ENCODE data around the gene SLC1A4. TPM values are rescaled to one million over a fixed set of nuclear protein-coding genes. Genes with fewer than 3 reads are reported as not detected.
A peak's percentile ranks its signal among the peaks of the same experiment; 100 is the strongest.

SLC1A4 gene
- total and polyA plus RNA-seq, 5 donors from 2014 or later, result 8.1 to 22.1 (median 14.3) TPM

- H3K4me3 Mint-ChIP-seq, result peak overlapping the region; percentile 3 to 96 (median 66)
- peaks cover 0 to 3% (median 0%) of the 10 kb centered on the region in 7 donors for H3K9me3 Mint-ChIP-seq
- H3K4me1 Mint-ChIP-seq, result peaks cover 6 to 80% (median 55%) of the 10 kb centered on the region in 4 donors
- H3K36me3 Mint-ChIP-seq, result no peaks in the 10 kb centered on the region
- no peaks in the 10 kb centered on the region for H3K36me3 ChIP-seq (ENCODE audit: control insufficient read depth, insufficient read depth, low read length)
- no peak overlapping the region for H3K27ac Mint-ChIP-seq
- H3K27me3 ChIP-seq (ENCODE audit: control insufficient read depth, insufficient read depth, low read length), result no peaks in the 10 kb centered on the region
- DNase-seq, result no peak
- no peaks in the 10 kb centered on the region for H3K27me3 Mint-ChIP-seq
- no peak overlapping the region for H3K27ac ChIP-seq (ENCODE audit: insufficient read depth, low read length, poor library complexity, severe bottlenecking)
- no peaks in the 10 kb centered on the region for H3K9me3 ChIP-seq (ENCODE audit: control insufficient read depth in 2 of 2, low read length in 2 of 2)
- peak overlapping the region; percentile 15 for H3K4me3 ChIP-seq (ENCODE audit: low read depth, low read length)
- peaks cover 40% of the 10 kb centered on the region for H3K4me1 ChIP-seq (ENCODE audit: control insufficient read depth, insufficient read depth, low read length, poor library complexity, severe bottlenecking)
- no peak for ATAC-seq (ENCODE audit: low read depth in 2 of 2)
Observed at GRCh38 chr2:65059071-65059470, 69.9 kb downstream of the SLC1A4 start.

GRCh38 chr2:65061146-65061909 lies 72.1 kb downstream of the SLC1A4 start:
- Mint-ChIP-seq H3K4me3 (peak overlapping the region in 1 of 4 donors; percentile 53), H3K9me3 (peaks cover 0 to 3% (median 0%) of the 10 kb centered on the region in 7 donors), H3K27me3 (no peaks in the 10 kb centered on the region), H3K4me1 (peaks cover 13 to 77% (median 50%) of the 10 kb centered on the region in 4 donors), H3K36me3 (no peaks in the 10 kb centered on the region), H3K27ac (peak overlapping the region in 1 of 3 donors; percentile 55)
- Histone ChIP-seq H3K9me3 (ENCODE audit: control insufficient read depth in 2 of 2, low read length in 2 of 2) (no peaks in the 10 kb centered on the region), H3K27me3 (ENCODE audit: control insufficient read depth, insufficient read depth, low read length) (no peaks in the 10 kb centered on the region), H3K4me3 (ENCODE audit: low read depth, low read length) (no peak overlapping the region), H3K27ac (ENCODE audit: insufficient read depth, low read length, poor library complexity, severe bottlenecking) (no peak overlapping the region), H3K4me1 (ENCODE audit: control insufficient read depth, insufficient read depth, low read length, poor library complexity, severe bottlenecking) (peaks cover 37% of the 10 kb centered on the region), H3K36me3 (ENCODE audit: control insufficient read depth, insufficient read depth, low read length) (no peaks in the 10 kb centered on the region)
- DNase-seq (no peak), ATAC-seq (ENCODE audit: low read depth in 2 of 2) (no peak)

DNA sequence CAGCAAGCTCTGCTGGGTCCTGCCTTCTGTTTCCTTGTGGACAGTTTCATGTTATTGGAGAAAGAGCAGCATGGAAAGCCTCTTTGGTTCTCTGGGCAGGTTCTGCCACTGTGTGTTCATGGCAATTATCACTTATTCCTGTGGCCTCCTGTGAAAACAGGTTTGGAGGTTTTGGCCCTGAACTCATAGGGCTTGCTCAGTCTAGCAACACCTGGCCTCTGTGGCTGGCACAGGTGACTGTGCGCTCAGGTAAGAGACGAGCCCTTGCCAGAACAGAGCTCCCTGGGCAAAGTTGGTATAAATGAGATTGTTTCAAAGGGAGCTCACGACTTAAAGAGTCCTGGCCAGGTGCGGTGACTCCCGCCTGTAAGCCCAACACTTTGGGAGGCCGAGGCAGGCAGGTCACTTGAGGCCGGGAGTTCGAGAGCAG lies 72.7 kb downstream of the SLC1A4 start:
- no peaks in the 10 kb centered on the region for H3K27me3 Mint-ChIP-seq
- no peaks in the 10 kb centered on the region for H3K36me3 Mint-ChIP-seq
- no peak for ATAC-seq (ENCODE audit: low read depth in 2 of 2)
- H3K9me3 Mint-ChIP-seq, result peaks cover 0 to 3% (median 0%) of the 10 kb centered on the region in 7 donors
- peaks cover 13 to 80% (median 49%) of the 10 kb centered on the region in 4 donors for H3K4me1 Mint-ChIP-seq
- Histone ChIP-seq H3K4me1 (ENCODE audit: control insufficient read depth, insufficient read depth, low read length, poor library complexity, severe bottlenecking) (peaks cover 35% of the 10 kb centered on the region), H3K4me3 (ENCODE audit: low read depth, low read length) (no peak overlapping the region), H3K36me3 (ENCODE audit: control insufficient read depth, insufficient read depth, low read length) (no peaks in the 10 kb centered on the region), H3K27ac (ENCODE audit: insufficient read depth, low read length, poor library complexity, severe bottlenecking) (no peak overlapping the region), H3K9me3 (ENCODE audit: control insufficient read depth in 2 of 2, low read length in 2 of 2) (no peaks in the 10 kb centered on the region), H3K27me3 (ENCODE audit: control insufficient read depth, insufficient read depth, low read length) (no peaks in the 10 kb centered on the region)
- DNase-seq, result no peak
- H3K4me3 Mint-ChIP-seq, result peak overlapping the region in 1 of 4 donors; percentile 53
- peak overlapping the region in 1 of 3 donors; percentile 55 for H3K27ac Mint-ChIP-seq

- H3K9me3 ChIP-seq (ENCODE audit: control insufficient read depth in 2 of 2, low read length in 2 of 2), result no peaks in the 10 kb centered on the region
- no peaks in the 10 kb centered on the region for H3K27me3 Mint-ChIP-seq
- no peaks in the 10 kb centered on the region for H3K27me3 ChIP-seq (ENCODE audit: control insufficient read depth, insufficient read depth, low read length)
- no peak overlapping the region for H3K27ac ChIP-seq (ENCODE audit: insufficient read depth, low read length, poor library complexity, severe bottlenecking)
- no peak overlapping the region for H3K27ac Mint-ChIP-seq
- peaks cover 0 to 3% (median 0%) of the 10 kb centered on the region in 7 donors for H3K9me3 Mint-ChIP-seq
- peaks cover 7 to 79% (median 42%) of the 10 kb centered on the region in 4 donors for H3K4me1 Mint-ChIP-seq
- H3K36me3 Mint-ChIP-seq, result no peaks in the 10 kb centered on the region
- peaks cover 23% of the 10 kb centered on the region for H3K4me1 ChIP-seq (ENCODE audit: control insufficient read depth, insufficient read depth, low read length, poor library complexity, severe bottlenecking)
- ATAC-seq (ENCODE audit: low read depth in 2 of 2) (no peak), DNase-seq (no peak)
- H3K4me3 Mint-ChIP-seq, result peak overlapping the region in 2 of 4 donors; percentile 21 to 63
- no peak overlapping the region for H3K4me3 ChIP-seq (ENCODE audit: low read depth, low read length)
- no peaks in the 10 kb centered on the region for H3K36me3 ChIP-seq (ENCODE audit: control insufficient read depth, insufficient read depth, low read length)
Observed at GRCh38 chr2:65062843-65063825, 73.9 kb downstream of the SLC1A4 start.

DNA sequence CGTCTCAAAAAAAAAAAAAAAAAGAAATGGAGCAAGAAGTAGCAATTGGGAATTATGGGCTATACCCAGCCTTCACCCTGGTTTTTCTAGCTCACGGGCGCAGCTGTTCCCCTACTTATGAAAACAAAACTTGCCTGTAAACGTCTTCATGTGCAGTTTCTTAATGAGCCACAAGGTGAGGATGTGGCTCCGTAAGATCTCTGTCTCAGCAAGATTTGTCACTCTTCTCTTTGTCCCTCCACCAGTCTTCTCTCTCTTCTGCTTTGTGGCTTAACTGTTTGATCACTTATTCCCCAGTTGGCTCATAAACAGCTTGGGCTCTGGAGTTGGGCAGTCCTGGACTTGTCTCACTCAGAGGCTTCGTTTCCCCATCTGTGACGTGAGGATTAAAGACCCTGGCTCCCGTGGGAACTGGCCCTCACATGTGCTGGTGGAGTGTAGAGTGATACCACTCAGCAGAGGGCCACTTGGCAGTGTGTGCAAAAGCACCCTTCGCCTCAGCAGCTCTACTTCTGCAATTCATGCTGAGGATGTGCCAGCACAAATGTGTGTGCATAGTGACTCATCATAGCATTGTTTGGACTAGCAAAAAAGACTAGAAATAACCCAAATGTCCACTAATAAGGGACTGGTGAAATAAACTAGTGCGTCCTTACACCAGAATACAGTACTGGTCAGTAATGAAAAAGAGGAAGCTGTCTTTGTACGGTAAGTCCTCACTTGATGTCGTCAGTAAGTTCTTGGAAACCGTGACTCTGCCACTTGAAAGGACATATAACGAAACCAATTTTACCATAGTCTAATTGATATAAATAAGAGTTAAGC lies 75.7 kb downstream of the SLC1A4 start:
- Histone ChIP-seq H3K4me3 (ENCODE audit: low read depth, low read length) (peak overlapping the region; percentile 22), H3K27ac (ENCODE audit: insufficient read depth, low read length, poor library complexity, severe bottlenecking) (no peak overlapping the region), H3K36me3 (ENCODE audit: control insufficient read depth, insufficient read depth, low read length) (peaks cover 2% of the 10 kb centered on the region), H3K4me1 (ENCODE audit: control insufficient read depth, insufficient read depth, low read length, poor library complexity, severe bottlenecking) (peaks cover 12% of the 10 kb centered on the region), H3K9me3 (ENCODE audit: control insufficient read depth in 2 of 2, low read length in 2 of 2) (no peaks in the 10 kb centered on the region), H3K27me3 (ENCODE audit: control insufficient read depth, insufficient read depth, low read length) (no peaks in the 10 kb centered on the region)
- H3K36me3 Mint-ChIP-seq, result no peaks in the 10 kb centered on the region
- H3K27ac Mint-ChIP-seq, result peak overlapping the region; percentile 38 to 82 (median 75)
- DNase-seq (peak; percentile 20 to 90 (median 69)), ATAC-seq (ENCODE audit: low read depth in 2 of 2) (peak; percentile 74 to 82)
- peak overlapping the region in 3 of 4 donors; percentile 17 to 77 (median 60) for H3K4me3 Mint-ChIP-seq
- no peaks in the 10 kb centered on the region for H3K27me3 Mint-ChIP-seq
- no peaks in the 10 kb centered on the region for H3K9me3 Mint-ChIP-seq
- H3K4me1 Mint-ChIP-seq, result peaks cover 7 to 69% (median 31%) of the 10 kb centered on the region in 4 donors

- no peak for ATAC-seq (ENCODE audit: low read depth in 2 of 2)
Observed at GRCh38 chr2:65067806-65068553, 78.8 kb downstream of the SLC1A4 start.

More at GRCh38 chr2:65067806-65068553, 78.8 kb downstream of the SLC1A4 start:
- Histone ChIP-seq H3K27me3 (ENCODE audit: control insufficient read depth, insufficient read depth, low read length) (no peaks in the 10 kb centered on the region), H3K27ac (ENCODE audit: insufficient read depth, low read length, poor library complexity, severe bottlenecking) (no peak overlapping the region), H3K4me1 (ENCODE audit: control insufficient read depth, insufficient read depth, low read length, poor library complexity, severe bottlenecking) (peaks cover 12% of the 10 kb centered on the region), H3K9me3 (ENCODE audit: control insufficient read depth in 2 of 2, low read length in 2 of 2) (no peaks in the 10 kb centered on the region), H3K36me3 (ENCODE audit: control insufficient read depth, insufficient read depth, low read length) (peaks cover 33% of the 10 kb centered on the region), H3K4me3 (ENCODE audit: low read depth, low read length) (no peak overlapping the region)
- H3K4me3 Mint-ChIP-seq, result peak overlapping the region; percentile 19 to 76 (median 42)
- H3K9me3 Mint-ChIP-seq, result no peaks in the 10 kb centered on the region
- no peaks in the 10 kb centered on the region for H3K36me3 Mint-ChIP-seq
- peaks cover 7 to 51% (median 25%) of the 10 kb centered on the region in 4 donors for H3K4me1 Mint-ChIP-seq
- DNase-seq, result peak in 1 of 3 donors; percentile 23
- H3K27ac Mint-ChIP-seq, result peak overlapping the region; percentile 88 to 94 (median 88)
- no peaks in the 10 kb centered on the region for H3K27me3 Mint-ChIP-seq
